Measurements from ENCODE around the gene SELENOO.
A peak's percentile ranks its signal among the peaks of the same experiment; 100 is the strongest.

The SELENOO gene

DNA sequence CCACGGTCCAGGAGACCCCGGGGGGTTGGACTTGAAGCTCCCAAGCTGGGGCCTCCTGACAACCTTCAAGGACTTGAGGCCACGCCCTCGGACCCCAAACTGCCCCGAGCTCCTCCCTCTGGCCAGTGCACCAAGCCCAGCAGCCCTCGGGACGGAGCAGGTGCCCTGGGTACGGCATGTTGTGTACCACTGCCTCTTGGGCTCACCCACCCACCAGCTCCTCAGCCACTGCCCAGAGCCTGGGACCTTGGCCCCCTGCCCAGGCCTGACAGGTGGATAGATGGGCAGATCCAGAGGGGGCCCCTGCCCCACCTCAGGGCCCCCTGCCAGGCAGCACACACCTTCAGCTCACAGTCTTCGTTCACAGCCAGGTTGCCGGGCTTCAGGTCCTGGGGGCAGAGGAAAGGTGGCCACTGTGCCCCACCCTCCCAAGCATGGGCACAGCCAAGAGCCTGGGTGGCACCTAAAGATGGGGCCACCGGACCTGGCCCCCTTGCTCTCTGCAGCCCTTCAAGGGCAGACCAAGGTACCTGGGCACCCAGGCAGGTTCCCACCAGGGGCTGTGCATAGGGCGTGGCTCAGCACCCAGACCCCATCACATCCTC is 55.5 kb downstream of the SELENOO start:
- no peak for DNase-seq

DNA sequence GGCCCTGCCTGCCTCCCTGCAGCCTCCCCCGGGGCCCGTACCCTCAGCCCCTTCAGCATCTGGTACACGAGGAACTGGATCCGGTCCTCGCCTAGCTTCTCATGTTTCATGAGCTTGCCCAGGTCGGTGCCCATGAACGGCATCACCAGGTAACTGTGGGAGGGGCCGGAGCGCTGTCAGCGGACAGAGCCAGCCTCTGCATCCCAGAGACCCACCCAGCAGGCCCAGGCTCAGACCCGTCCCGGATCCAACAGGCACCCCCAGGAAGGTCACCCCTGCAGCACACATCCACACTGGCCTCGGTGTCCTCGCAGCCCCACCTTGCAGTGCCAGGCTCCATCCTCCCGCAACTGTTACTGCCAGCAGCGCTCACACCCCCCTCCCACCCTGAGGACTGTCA is 56.2 kb downstream of the SELENOO start:
- DNase-seq: no peak

DNA sequence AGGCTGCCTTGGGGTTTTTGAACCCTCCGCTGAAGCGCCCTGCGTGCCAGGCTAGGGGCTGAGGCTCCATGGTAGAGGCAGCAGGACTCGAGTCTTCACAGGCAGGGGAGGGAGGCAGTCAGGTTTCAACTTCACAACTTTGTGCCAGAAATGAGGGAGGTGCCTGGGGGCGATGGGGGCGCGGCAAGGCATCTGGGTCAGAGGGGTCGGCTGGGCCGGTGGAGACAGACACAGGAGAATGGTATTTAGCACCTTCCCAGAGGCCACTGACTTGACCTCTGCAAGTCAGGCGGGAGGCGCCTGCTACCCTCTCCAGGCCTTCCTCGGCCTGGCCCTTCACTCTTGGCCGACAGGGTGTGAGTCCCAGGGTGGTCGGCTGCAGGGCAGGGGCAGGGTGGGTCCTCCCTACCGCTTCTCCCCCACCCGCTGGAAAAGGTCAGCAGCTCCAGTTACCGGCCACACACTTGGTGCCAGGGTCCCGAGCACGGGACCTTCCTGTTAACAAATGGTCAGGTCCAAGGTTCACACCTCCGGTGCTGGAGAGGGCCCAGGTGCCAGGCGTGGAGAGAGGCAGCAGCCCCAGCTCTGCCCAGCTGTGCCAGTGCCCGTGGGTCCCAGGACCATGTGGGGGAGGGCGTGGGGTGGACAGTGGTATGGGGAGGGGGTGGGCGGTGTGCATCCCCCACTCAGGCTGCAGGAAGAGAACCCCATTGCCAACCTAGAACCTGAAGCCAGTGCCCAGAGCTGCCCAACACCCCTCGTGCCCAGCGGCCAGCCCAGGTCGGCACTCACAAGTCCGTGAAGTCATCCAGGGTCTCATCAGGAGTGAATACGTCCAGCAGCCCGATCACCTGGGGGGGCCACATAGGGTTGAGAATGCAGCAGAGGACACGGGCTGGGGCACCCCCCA is 56.9 kb downstream of the SELENOO start:
- DNase-seq: no peak

DNA sequence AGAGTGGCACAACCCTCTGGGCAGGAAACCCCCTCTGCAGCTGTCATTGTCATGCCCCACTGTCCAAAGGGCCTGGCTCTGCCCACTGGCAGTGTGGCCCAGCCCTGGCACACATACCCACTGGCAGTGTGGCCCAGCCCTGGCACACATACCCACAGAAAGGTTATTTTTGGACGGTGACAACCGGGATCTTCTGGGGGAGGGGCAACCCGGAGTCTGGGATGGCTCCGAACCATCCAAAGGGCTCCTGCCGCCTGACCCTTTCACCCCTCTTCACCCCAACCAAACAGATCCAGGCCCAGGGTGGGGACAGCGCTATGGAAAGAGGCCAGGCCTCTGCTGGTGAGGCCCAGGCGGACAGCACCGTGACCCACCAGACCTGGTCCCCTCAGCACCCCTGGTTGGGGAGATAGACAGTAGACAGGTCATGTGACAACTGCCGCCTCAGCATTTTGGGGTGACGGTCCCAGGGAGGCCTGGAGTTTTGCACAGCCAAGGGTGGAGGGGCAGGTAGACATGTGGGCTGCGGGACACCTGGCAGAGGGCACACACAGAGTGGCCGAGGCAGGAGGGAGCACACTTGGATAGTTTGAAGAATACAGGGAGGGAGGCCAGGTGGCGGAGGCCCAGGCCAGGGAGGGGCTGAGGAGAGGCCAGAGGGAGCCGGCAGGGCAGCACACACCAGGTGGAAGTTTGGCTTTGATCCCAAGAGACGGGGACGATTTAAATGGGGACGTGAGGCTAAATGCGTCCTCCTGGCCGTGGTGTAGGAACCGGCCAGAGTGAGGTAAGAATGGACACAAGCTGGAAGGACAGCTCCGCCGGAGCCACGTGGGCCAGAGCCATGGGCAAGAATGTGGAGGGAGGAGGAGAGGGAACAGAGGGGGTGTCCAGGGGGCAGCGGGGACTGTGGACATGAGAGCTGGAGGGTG is 57.8 kb downstream of the SELENOO start:
- no peak for DNase-seq

DNA sequence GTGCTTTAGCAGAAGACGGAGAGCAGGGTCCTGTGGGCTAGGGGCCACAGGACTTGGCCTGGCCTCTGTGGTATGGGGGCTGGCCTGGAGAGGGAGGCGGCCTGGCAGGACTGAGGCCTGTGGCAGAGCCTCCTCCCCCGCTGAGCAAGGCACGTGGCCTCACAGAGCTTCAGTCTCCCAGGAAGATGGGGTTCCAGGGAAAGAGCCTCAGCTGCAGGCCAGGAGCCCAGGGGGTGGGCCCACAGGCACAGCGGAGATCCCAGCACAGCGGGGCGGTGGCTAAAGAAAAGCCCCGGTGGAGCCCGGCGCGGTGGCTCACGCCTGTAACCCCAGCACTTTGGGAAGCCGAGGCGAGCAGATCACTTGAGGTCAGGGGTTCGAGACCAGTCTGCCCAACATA is 58.5 kb downstream of the SELENOO start:
- DNase-seq: no peak

DNA sequence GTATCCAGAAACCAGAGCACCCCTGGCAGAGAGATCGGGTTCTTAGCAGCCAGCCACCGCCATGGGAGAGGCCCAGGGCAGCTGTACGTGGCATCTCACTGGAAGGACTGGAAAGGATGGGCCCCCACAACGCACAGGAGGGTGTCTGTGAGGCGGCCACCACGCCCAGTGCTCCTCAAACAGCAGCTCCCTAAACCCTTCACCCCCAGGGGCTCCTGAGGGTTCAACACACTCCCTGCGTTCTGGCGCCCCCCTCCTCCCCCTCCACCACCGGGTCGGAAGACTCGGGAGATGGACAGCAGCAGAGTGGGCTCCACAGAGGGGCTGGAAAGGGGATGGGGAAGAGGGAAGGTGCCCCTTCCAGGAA is 59.6 kb downstream of the SELENOO start:
- DNase-seq: peak; percentile 33

DNA sequence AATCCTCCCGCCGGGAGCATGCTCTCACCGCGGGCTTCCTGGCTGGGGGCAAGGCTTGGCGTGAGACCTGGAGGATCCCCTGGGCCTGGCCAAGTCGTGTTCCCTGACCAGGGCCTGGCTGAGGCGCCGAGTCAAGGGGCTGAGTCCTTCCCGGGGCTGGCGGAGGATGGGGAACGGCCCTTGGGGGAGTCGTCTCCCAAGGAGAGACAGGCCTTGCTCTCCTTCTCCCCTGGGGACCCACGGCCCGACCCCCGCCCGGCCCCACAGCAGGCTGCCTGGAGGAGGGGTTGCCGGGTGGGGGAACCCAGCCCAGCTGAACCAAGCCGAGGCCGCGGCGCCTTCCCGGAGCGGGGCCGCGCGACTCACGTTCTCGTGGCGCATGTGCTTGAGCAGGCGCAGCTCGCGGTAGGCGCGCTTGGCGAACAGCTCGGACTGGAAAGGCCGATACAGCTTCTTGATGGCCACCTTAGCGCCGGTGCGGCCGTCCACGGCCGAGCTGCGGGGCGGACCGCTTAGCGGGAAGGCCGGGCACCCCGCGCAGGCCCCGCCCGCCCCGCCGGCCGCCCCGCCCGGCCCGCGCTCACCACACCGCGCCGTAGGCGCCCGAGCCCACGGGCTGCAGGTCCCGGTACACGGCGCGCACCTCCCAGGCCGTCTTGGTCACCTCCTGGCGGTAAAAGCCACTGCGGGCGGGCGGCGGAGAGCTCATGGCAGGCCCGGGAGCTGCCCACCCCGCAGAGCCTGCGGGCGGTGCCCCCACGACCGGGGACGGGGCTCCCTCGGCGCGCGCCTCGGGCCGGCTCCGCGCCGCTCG is 60.2 kb downstream of the SELENOO start:
- DNase-seq: peak; percentile 64

DNA sequence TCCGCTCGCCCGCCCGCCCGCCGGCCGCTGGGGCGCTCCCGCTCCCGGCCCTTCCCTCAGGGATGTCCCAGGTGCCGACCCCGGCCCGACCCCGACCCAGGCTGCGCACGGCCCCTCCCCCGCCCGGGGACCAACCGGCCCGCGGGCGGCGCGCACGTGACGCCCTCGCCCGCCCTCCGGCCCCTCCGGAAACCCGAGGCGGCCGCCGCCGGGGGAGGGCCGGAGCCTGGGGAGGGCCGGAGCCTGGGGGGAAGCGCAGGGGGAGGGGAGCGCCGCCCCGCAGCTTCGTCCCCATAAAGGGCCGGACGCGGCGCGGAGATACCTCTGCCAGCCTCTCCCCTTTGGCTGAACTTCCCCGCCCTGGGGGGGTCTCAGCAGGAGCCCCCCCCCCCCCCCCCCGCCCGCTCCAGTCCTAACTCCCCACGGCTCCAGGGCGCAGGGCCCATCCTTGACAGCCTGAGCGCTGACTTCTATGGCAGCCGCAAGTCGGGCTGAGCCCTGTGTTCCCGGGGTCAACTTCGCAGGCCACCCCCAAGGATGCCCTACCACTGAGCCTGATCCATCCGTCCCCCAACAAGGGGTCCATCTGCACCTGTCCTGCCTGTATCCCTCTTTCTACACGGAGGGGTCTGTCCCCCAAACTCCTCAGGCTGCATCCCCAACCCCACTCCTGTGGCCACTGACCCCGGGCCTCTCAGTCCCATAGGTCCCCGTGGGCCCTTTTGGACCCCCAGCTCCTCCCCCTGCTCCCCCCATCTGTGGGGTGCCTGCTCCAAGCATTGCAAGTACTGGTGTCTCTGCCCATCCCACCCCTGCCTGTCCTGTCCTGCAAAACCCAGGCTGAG is 61.0 kb downstream of the SELENOO start, which contains the start of gene MAPK12:
Gene MAPK12 (minus strand): TSS at position 69 of the 845 bp plus-strand sequence. CDS start 174 bp downstream, outside the sequence.
- peak; percentile 57 for DNase-seq

DNA sequence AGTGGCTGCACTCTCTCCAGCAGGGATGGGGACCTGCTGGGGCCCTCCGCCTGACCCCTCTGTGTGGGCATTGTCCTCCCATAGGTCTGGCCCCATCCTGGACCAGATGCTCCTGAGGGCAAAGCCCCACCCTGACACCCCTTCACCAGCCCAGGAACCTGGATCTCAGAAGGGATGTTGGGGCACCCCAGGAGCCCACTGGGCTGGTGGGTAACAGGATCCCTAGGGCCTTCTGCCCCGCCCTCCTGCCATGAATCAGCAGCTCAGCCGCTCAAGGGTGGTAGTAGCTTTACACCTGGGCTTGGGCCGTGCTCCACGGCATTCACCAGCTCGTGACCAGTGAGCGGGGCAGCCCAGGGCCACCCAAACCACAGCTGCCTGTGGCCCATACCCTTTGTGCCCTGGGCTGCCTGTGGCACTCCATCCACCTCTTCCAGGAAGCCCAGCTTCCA is 61.7 kb downstream of the SELENOO start:
- no peak for DNase-seq

DNA sequence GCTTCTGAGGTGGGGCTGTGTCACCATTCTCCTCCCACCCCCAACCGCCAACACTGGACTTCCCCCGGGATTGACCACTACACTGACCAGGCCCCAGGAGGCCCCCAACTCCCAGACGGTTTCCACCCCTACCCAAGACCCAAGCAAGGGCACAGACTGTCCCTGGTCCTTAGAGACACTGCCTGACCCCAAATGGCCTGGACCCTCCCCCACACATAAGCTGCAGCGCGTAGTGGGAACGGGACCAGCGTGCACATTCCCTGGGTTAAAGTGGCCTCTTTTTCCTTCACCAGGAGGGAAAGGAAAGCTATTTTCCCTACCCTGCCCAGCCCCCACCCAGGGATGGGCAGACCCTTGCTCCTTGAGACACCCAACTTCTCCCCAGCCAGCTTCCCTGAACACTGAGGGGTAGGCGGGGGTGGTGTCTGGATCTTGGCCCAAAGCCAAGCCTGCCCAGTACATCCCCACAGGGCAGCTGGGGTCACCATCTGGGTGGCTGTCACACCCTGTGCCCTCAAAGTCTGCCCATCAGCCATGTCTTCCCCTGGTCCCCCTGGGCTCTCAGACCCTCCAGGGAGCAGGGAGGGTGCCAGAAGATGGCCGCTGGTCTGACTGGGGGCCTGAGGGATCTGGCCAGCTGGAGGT is 62.3 kb downstream of the SELENOO start:
- DNase-seq: no peak

DNA sequence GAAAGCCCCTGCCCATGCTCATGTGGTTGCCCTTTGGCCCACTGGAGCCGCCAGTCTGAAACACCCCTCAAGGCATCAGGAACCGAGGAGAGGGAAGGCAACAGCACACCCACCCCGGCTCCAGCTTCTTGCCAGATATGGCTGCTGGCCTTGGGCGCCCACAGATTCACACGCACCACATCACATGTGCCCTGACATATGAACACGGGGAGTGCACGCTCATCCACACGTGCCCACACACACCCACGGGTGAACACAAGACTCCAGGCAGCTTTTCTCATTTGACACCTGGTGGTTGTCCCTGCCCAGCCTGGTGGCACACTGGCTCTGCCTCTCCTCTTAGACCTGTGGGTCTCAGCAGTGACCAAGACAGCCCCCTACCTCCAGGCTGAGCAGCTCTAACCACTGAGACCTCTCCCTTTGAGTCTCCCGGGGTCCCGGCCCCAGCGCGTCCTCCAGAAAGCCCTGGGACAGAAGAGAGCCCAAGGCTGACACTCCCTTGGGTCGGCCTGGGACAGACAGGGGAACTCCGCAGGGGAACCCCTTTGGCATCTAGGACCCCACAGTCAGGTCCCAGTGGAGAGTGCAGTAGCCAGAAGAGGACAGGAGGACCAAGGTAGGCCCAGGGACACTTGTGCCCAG is 63.4 kb downstream of the SELENOO start:
- no peak for DNase-seq

DNA sequence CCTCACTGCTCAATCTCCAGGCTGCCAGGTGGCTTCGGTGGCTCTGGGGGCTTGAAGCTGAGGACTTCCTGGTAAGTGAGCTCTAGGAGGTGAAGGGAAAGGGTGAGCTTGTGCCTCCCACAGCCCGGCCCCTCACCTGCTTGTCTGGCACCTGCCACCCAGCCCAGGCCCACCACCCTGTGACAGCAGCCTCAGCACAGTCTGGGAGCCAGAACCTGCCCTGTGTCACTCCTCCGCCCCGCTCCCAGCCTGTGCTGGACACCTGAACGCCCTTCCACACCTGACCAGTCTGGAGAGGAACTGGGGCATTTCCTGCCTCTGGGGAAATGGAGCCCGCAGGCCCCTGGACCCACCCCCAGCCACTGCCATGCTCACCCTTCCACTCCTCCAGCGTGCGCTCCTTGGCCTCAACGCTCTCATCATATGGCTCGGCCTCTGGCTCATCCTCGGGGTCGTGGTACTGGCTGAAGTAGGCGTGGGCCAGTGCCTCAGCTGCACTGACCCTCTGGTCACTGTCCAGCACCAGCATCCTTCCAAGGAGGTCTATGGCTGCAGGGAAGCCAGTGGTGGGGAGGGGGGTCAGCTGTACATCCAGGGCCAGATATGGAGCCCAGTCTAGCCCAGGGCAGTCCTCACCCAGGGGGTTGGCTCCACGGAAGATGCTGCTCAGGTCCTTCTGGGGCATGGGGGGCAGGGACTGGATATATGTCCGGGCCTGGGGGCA is 64.3 kb downstream of the SELENOO start:
- DNase-seq: no peak

DNA sequence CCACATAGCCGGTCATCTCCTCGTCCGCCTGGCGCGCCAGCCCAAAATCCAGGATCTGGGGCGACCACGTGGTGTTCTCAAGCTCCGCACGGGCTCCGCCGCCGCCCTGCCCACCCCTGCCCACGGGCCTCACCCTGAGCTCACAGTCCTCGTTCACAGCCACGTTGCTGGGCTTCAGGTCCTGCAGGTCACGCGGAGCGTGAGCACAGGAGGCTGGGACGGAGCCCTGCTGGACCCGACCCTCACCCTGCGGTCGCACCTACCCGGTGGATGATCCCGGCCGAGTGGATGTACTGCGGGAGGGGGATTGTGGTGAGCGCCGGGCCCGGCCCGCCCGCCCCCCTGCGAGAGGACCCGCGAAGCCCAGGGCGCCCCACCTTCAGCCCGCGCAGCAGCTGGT is 66.2 kb downstream of the SELENOO start:
- no peak for DNase-seq

Data from fibroblast of skin of scalp (primary cell).